OCI-LY1 (cell line): Measurements from ENCODE around the gene LRRC55.

Experiments used
- H2AFZ ChIP-seq: fragments of 200-600 bp; sonication (generic), shearing (Covaris generic); 2 replicates; pipeline ENCODE4 v1.6.0; 2014; ENCODE audit warnings: antibody characterized with exemption, mild to moderate bottlenecking, low read length
- H3F3A ChIP-seq: fragments of 200-600 bp; sonication (generic), shearing (Covaris generic); 2 replicates; pipeline ENCODE4 v1.6.0; 2014; ENCODE audit warnings: mild to moderate bottlenecking, antibody characterized with exemption, low read length, moderate library complexity; ENCODE audit not compliant: insufficient read depth
- H3K27ac ChIP-seq: fragments of 200-600 bp; sonication (generic); 2 replicates; pipeline ENCODE4 v1.5.1; 2014; ENCODE audit warnings: low read length, mixed run types, mild to moderate bottlenecking, low read depth; ENCODE audit not compliant: poor library complexity, severe bottlenecking
- H3K27me3 ChIP-seq: fragments of 200-600 bp; sonication (generic); 2 replicates; pipeline ENCODE4 v1.6.0; 2014; ENCODE audit warnings: antibody characterized with exemption, mild to moderate bottlenecking, low read length, moderate library complexity; ENCODE audit not compliant: insufficient read depth
- H3K36me3 ChIP-seq: fragments of 200-600 bp; sonication (generic); 2 replicates; pipeline ENCODE4 v1.6.1; 2014; ENCODE audit warnings: mild to moderate bottlenecking, antibody characterized with exemption, low read length, moderate library complexity, mixed read lengths; ENCODE audit not compliant: insufficient read depth
- H3K4me1 ChIP-seq: fragments of 200-600 bp; sonication (generic); 2 replicates; pipeline ENCODE4 v1.5.1; 2014; ENCODE audit warnings: mild to moderate bottlenecking, low read length, moderate library complexity; ENCODE audit not compliant: insufficient read depth, severe bottlenecking
- H3K4me2 ChIP-seq: fragments of 200-600 bp; sonication (generic), shearing (Covaris generic); 2 replicates; pipeline ENCODE4 v1.6.1; 2014; ENCODE audit warnings: low read length
- H3K4me3 ChIP-seq: fragments of 200-600 bp; sonication (generic); 2 replicates; pipeline ENCODE4 v1.5.1; 2014; ENCODE audit warnings: low read length, low read depth, mild to moderate bottlenecking, mixed read lengths; ENCODE audit not compliant: poor library complexity, severe bottlenecking
- H3K79me2 ChIP-seq: fragments of 200-600 bp; shearing (Covaris generic); 2 replicates; pipeline ENCODE4 v1.6.1; 2016; ENCODE audit warnings: mixed run types, low read length, mixed read lengths; ENCODE audit not compliant: insufficient read depth
- H3K9ac ChIP-seq: fragments of 200-600 bp; sonication (generic), shearing (Covaris generic); 2 replicates; pipeline ENCODE4 v1.6.1; 2014; ENCODE audit warnings: mild to moderate bottlenecking, low read length, mixed read lengths
- H3K9me2 ChIP-seq: fragments of 200-600 bp; sonication (generic), shearing (Covaris generic); 2 replicates; pipeline ENCODE4 v1.6.1; 2014; ENCODE audit warnings: low read depth, mild to moderate bottlenecking, low read length, mixed read lengths
- H3K9me3 ChIP-seq: fragments of 200-600 bp; shearing (Covaris generic); 2 replicates; pipeline ENCODE4 v1.6.1; 2014; ENCODE audit warnings: low read length, mixed read lengths
- H4K20me1 ChIP-seq: fragments of 200-600 bp; sonication (generic), shearing (Covaris generic); 2 replicates; pipeline ENCODE4 v1.6.0; 2016; ENCODE audit warnings: mild to moderate bottlenecking, low read length; ENCODE audit not compliant: insufficient read depth
- CTCF ChIP-seq: fragments of 200-600 bp; sonication (generic), shearing (Covaris generic); IDR thresholded peaks from 2 replicates; pipeline ENCODE4 v1.5.1; 2017; ENCODE audit warnings: mild to moderate bottlenecking, antibody characterized with exemption, low read length, moderate library complexity, mixed read lengths
- EZH2 ChIP-seq: fragments of 200-600 bp; sonication (generic), shearing (Covaris generic); IDR thresholded peaks from 2 replicates; pipeline ENCODE4 v1.8.0; 2017; ENCODE audit warnings: borderline replicate concordance, mixed run types, mild to moderate bottlenecking, antibody characterized with exemption, low read length, moderate library complexity, mixed read lengths

Gene LRRC55

DNA sequence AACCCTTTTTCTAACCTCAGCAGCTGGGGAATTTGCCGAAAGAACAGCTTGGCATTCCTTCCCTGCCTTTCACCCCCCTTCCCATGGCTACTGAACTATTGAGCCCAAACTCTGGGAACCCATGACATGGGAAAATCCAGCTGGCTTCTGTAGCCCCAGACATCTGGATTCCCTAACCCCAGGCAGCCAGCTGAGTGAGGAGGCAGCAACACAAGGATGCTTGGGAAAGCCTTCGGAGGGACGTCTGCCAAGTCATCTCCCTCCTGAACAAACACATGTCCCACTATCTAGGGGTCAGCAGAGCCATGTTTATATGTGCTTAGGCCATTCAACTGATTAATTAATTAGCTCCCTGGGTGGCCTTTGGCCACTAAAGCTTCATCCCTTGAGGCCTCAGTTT is 21.6 kb downstream of the LRRC55 start:
- Histone ChIP-seq H3F3A (no peaks in the 10 kb centered on the region), H2AFZ (no peak overlapping the region), H3K9me2 (no peaks in the 10 kb centered on the region), H3K9me3 (no peaks in the 10 kb centered on the region), H3K27ac (no peak overlapping the region), H3K4me1 (no peaks in the 10 kb centered on the region), H3K36me3 (no peaks in the 10 kb centered on the region), H3K79me2 (no peaks in the 10 kb centered on the region), H3K4me2 (no peak overlapping the region), H3K4me3 (no peak overlapping the region), H3K27me3 (no peaks in the 10 kb centered on the region), H4K20me1 (no peaks in the 10 kb centered on the region), H3K9ac (no peak overlapping the region)
- no peak for TF ChIP-seq EZH2
- TF ChIP-seq CTCF: no peak

DNA sequence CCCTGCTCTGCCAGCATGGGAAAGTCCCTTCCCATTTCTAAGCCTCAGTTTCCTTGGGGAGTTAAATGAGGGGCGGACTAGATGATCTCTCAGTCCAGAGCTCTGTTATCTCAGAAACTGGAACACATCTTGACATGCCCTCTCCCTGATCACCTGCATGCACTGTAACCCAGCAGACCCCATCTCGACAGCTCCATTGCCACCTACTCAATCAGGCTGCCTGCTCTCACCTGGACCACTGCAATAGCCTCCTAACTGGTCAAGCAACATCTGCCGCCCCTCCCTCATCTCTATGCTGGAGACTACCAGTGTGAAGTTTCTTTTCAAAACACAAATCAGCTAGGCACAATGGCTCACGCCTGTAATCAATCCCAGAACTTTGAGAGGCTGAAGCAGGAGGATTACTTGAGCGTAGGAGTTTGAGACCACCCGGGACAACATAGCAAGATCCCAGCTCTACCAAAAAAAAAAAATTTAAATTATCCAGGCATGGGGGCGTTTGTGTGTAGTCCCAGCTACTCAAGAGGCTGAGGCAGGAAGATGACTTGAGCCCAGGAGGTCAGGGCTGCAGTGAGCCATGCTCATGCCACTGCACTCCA is 22.2 kb downstream of the LRRC55 start:
- Histone ChIP-seq H3K4me1 (no peaks in the 10 kb centered on the region), H3K27me3 (no peaks in the 10 kb centered on the region), H3K4me2 (no peak overlapping the region), H2AFZ (no peak overlapping the region), H3K9me3 (no peaks in the 10 kb centered on the region), H3F3A (no peaks in the 10 kb centered on the region), H4K20me1 (no peaks in the 10 kb centered on the region), H3K4me3 (no peak overlapping the region), H3K27ac (no peak overlapping the region), H3K9ac (no peak overlapping the region), H3K9me2 (no peaks in the 10 kb centered on the region), H3K36me3 (no peaks in the 10 kb centered on the region), H3K79me2 (no peaks in the 10 kb centered on the region)
- TF ChIP-seq CTCF: no peak
- no peak for TF ChIP-seq EZH2

DNA sequence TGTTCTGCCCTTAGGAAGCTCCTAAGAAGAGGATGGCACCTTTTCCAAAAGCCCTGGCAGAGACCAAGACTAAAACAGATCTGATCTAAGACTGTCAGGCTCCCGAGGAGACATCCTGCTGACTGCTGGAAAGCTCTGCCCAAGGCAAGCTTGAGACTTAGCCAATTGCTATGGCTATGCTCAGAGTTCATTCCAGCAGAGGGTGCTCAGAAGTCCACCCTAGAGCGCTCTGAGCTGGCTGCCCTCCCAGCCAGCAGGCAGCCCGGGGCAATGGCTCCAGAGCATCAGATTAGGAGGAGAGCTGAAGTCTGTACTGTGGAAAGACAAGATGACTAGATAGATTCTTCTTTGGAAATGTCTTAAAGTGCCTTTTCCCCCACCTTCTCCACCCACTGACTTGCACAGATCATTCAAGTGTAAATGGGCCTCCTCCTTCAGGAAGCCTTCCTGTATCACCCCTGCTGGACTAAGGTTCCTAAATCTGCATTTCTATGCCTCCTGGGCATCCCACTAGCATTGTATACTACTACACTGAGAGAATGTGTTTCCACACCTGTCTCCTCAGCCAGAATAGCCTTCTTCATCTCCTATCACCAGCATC is 23.4 kb downstream of the LRRC55 start:
- no peaks in the 10 kb centered on the region for H3F3A ChIP-seq
- no peak for TF ChIP-seq CTCF
- no peak for TF ChIP-seq EZH2
- H3K9me3 ChIP-seq: no peaks in the 10 kb centered on the region
- H3K9me2 ChIP-seq: no peaks in the 10 kb centered on the region
- no peak overlapping the region for H3K27ac ChIP-seq
- H3K4me3 ChIP-seq: no peak overlapping the region
- H3K4me1 ChIP-seq: no peaks in the 10 kb centered on the region
- no peaks in the 10 kb centered on the region for H3K79me2 ChIP-seq
- H4K20me1 ChIP-seq: no peaks in the 10 kb centered on the region
- H3K9ac ChIP-seq: no peak overlapping the region
- H3K36me3 ChIP-seq: no peaks in the 10 kb centered on the region
- no peak overlapping the region for H2AFZ ChIP-seq
- no peak overlapping the region for H3K4me2 ChIP-seq
- no peaks in the 10 kb centered on the region for H3K27me3 ChIP-seq
